Heart left ventricle (tissue), 16 donors: ENCODE measurements around the gene ZMIZ1. TPM values are rescaled to one million over a fixed set of nuclear protein-coding genes. Genes with fewer than 3 reads are reported as not detected.

Experiments used
- ATAC-seq, 4 donors: fragments of 200-7000 bp; cut with Tn5 transposase; one replicate each; pipeline ENCODE4 v1.9.1; 2020 to 2022; ENCODE audit warnings: moderate library complexity in 4 of 4, mild to moderate bottlenecking in 3 of 4, moderate number of reproducible peaks in 1 of 4
- DNase-seq, 5 donors: peaks; one replicate each; pipeline ENCODE4 v3.0.0-alpha.2; 2020
- H3K27ac ChIP-seq, 12 donors: fragments of 200-600 bp; sonication (generic) in 4 of 12; one replicate each; pipeline versions ENCODE4 v1.5.0 to v1.8.0; 2016 to 2022; ENCODE audit warnings: mild to moderate bottlenecking in 2 of 12
- H3K27me3 ChIP-seq, 9 donors: fragments of 200-600 bp; sonication (generic) in 2 of 9; one replicate each; pipeline versions ENCODE4 v1.5.1 to v1.8.0; 2016 to 2022; ENCODE audit warnings: mild to moderate bottlenecking in 3 of 9
- H3K36me3 ChIP-seq, 9 donors: fragments of 200-600 bp; sonication (generic) in 2 of 9; one replicate each; pipeline versions ENCODE4 v1.5.0 to v1.8.0; 2018 to 2022; ENCODE audit warnings: mild to moderate bottlenecking in 2 of 9
- H3K4me1 ChIP-seq, 12 donors: fragments of 200-600 bp; sonication (generic) in 4 of 12; one replicate each; pipeline versions ENCODE4 v1.5.0 to v1.8.0; 2016 to 2022; ENCODE audit warnings: mild to moderate bottlenecking in 3 of 12
- H3K4me3 ChIP-seq, 12 donors: fragments of 200-600 bp; sonication (generic) in 4 of 12; one replicate each; pipeline versions ENCODE4 v1.5.0 to v1.8.0; 2017 to 2022; ENCODE audit warnings: mild to moderate bottlenecking in 9 of 12, moderate library complexity in 4 of 12
- H3K9me3 ChIP-seq, 12 donors: fragments of 200-600 bp; sonication (generic) in 4 of 12; one replicate each; pipeline versions ENCODE4 v1.5.0 to v1.8.0; 2016 to 2022; ENCODE audit warnings: mild to moderate bottlenecking in 1 of 12
- POLR2A ChIP-seq, 2 donors: fragments of 450-650 bp; IDR thresholded peaks; one replicate each; pipeline ENCODE4 v1.6.1; 2017; ENCODE audit warnings: antibody characterized with exemption in 2 of 2, mild to moderate bottlenecking in 2 of 2, moderate library complexity in 2 of 2
- WGBS, 4 donors: extraction: QIAGEN DNeasy Blood & Tissue Kit in 2 of 4; methylation state at CpG; one replicate each; pipeline versions ENCODE4 v1.1.5 to v1.1.7; 2013 to 2018; 5-methylcytosine and 5-hydroxymethylcytosine counted together
- intact Hi-C, 10 donors: fragments of 100-400 bp; cut with DNase I; formaldehyde crosslinking; loops; one replicate each; pipeline versions ENCODE4 v1.11.1 to v1.14.2; 2022
- polyA plus RNA-seq, 2 donors: library from polyadenylated mRNA; stranded (reverse); fragments of 200-250 nt; gene quantifications; one replicate each; pipeline ENCODE4 v1.2.3, GENCODE V29; 2013
- total RNA-seq, 9 donors: library from RNA; depleted of rRNA in 2 of 9; stranded (reverse); fragments of >200 nt in 2 of 9; fragmentation: NEBNext Ultra II Directional in 3 of 9; extraction: Animal tissue kit (Norgen Biotek cat#: 25700) in 3 of 9; gene quantifications; one replicate each; pipeline versions ENCODE4 v1.1.0 to v1.2.4, GENCODE V29; 2016 to 2023
- TF ChIP-seq, protein P1 (sequence below), 12 donors: fragments of 200-600 bp; sonication (generic) in 4 of 12; IDR thresholded peaks; one replicate each; pipeline versions ENCODE4 v1.5.0 to v1.8.0; 2018 to 2022; ENCODE audit warnings: antibody characterized with exemption in 12 of 12, mild to moderate bottlenecking in 5 of 12
- donor health status: ischemic (EF 13 %, LVEDD 7.1; RV severe dilation, severe dysfunction).
- donor health status: healthy with polysubstance abuse.
- donor health status: DM: no; HTN: yes; CAD: no.
- donor health status: DM: no; HTN: no; CAD: no.
- donor health status: ischemic (EF 25% LVEDD 6.9; RV normal size, moderate dysfunction).
- donor health status: ischemic (EF 25% LVEDD 5.7; RV mildly dilated, moderate dysfunction).
- donor health status: healthy.
- donor health status: DM: yes; HTN: yes; CAD: no.
- donor health status: ischemic (EF 35%, LVEDD 5.7; RV mildly dilated, moderate dysfunction).
- donor health status: nonischemic (EF 11% LVEDD 7.7; RV severe dilation, severe dysfunction).
- donor health status: DM: yes; HTN: yes; CAD: no.
- donor health status: PGD.
- donor health status: ischemic (EF 29% LVEDD 5.4; RV normal size, mild dysfunction).
- donor health status: nonischemic (EF 23%, LVEDD 6.1; RV moderate dilation, normal function).

Gene ZMIZ1
- total and polyA plus RNA-seq, 11 donors = 19.7 to 75.4 (median 49.2) TPM

DNA sequence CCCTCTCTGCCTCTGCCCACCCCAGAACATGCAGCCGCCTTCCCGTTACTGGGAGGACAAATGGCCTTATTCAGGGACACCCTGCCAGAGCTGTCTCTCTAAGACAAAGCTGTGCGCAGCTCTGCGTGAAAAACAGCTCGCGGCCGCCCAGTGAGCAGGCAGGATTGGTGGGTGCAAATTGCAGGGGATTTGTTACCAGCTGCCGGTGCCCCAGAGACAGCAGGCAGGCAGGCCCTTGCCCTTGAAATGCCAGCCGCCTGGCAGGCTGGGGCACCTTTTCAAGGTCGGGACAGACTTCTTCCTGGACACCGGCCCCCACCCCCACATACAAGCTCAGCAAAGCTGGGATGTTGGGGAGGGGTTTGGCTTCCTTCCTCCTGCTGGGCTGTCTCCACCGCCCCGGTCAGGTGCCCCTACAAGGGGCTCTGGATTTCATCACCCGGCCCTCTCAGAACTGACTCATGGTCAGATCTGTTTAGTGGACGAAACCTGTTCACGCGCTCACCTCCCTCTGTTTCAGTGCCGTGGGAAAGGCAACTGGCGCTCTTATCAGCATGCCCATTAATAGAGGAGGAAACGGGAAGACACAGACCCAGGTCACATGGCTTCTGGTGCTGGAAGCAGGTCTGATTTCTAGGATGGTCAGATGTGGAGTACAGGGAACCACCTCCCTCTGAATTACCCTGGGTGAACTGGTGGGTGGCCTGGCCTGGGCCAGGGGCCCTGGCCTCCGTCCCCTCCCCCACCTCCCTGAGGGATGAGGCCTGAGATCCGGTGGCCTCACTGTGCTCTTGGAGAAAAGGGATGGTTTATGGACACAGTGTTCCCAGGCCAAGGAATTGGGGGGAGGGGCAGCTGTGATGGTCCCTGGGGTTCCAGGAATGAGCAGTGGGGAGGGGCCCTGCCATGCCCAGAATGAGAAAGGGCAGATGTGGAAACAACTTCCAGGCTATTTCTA is 154.6 kb downstream of the ZMIZ1 start:
- peaks cover 0 to 60% (median 16%) of the 10 kb centered on the region in 9 donors for H3K36me3 ChIP-seq
- H3K4me1 ChIP-seq = peaks cover 38 to 76% (median 62%) of the 10 kb centered on the region in 12 donors
- no peak overlapping the region for H3K4me3 ChIP-seq
- DNase-seq (peak; percentile 80 to 92 (median 84)), ATAC-seq (peak; percentile 69 to 75 (median 72))
- intact Hi-C loops = loop anchor here in 6 of 10 donors (2.0 to 10.0 kb wide), 7 partner anchors 17 to 124 kb away; partner anchors contain the start of gene PPIF (in 1 of the 6)
- WGBS, 4 donors = 22 to 29% (median 23%) methylated on average over 17 to 22 of the region's 22 CpGs
- H3K27ac ChIP-seq = peak overlapping the region; percentile 48 to 95 (median 90)
- no peaks in the 10 kb centered on the region for H3K9me3 ChIP-seq
- no peaks in the 10 kb centered on the region for H3K27me3 ChIP-seq
- TF ChIP-seq, protein P1, sequence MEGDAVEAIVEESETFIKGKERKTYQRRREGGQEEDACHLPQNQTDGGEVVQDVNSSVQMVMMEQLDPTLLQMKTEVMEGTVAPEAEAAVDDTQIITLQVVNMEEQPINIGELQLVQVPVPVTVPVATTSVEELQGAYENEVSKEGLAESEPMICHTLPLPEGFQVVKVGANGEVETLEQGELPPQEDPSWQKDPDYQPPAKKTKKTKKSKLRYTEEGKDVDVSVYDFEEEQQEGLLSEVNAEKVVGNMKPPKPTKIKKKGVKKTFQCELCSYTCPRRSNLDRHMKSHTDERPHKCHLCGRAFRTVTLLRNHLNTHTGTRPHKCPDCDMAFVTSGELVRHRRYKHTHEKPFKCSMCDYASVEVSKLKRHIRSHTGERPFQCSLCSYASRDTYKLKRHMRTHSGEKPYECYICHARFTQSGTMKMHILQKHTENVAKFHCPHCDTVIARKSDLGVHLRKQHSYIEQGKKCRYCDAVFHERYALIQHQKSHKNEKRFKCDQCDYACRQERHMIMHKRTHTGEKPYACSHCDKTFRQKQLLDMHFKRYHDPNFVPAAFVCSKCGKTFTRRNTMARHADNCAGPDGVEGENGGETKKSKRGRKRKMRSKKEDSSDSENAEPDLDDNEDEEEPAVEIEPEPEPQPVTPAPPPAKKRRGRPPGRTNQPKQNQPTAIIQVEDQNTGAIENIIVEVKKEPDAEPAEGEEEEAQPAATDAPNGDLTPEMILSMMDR (IDR thresholded peaks at IDR 0.05) = no peak
- TF ChIP-seq POLR2A (IDR thresholded peaks at IDR 0.05) = no peak

DNA sequence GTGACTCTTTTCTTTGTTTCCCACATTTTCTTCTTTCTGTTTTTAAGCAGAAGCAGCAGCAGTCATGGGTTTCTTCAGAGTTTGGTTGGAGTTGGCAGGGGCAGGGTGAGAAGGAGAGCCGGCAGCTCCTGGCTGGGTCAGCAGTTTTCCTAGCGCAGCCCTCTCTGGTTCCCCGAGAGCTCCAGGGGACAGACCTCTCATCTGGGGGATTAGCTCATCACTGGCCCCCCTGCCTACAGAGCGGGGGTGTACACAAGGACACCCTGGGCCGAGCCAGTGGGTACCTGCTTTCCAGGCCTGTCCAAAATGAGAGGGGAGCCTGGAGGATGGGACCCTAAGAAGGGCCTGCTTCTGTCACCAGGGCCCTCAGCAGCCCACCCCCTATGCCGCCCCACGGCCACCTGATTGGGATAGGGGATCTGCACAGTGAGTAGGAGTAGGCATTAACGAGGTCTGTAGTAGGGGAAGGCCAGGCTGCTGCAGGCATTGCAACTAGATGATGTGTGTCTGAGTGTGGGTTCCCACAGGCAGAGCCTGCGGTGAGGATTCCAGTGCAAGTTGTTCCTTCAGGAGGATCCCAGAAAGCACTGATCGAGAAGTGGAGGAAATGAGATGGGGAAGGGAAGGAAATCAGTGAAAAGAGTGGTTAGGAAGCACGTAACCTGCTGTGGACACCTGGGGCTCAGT is 155.6 kb downstream of the ZMIZ1 start:
- Histone ChIP-seq H3K27me3 (no peaks in the 10 kb centered on the region), H3K4me1 (peaks cover 37 to 76% (median 64%) of the 10 kb centered on the region in 12 donors), H3K27ac (peak overlapping the region; percentile 48 to 95 (median 90)), H3K9me3 (no peaks in the 10 kb centered on the region), H3K36me3 (peaks cover 0 to 59% (median 26%) of the 10 kb centered on the region in 9 donors), H3K4me3 (no peak overlapping the region)
- DNase-seq (no peak), ATAC-seq (no peak)
- 66 to 76% (median 70%) methylated on average over 10 to 11 of the region's 11 CpGs for WGBS, 4 donors
- intact Hi-C loops = loop anchor here in 5 of 10 donors (5.0 to 10.0 kb wide), 4 partner anchors 43 to 123 kb away; partner anchors contain the start of gene PPIF (in 1 of the 5)
- TF ChIP-seq POLR2A (IDR thresholded peaks at IDR 0.05) = no peak
- TF ChIP-seq, protein P1 (IDR thresholded peaks at IDR 0.05) = no peak

DNA sequence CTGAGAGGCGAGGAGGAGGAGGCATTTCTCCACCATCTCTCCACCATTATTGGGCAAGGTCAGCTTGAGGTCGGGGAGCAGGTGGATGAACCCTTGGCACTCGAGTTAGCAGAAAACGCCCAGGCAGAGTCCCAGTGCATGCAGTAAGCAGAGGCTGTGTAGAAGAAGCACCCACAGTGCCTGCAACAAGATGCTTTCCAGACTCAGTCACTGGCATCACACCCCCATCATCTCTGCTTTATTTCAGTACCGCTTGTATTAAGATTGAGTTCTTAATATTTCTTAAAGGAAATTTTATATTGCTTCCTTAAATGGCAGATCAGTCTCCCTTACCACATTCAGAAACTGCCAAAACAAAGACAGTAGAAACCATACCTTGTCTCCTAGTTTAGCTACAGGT is 156.2 kb downstream of the ZMIZ1 start:
- H3K27ac ChIP-seq = peak overlapping the region in 4 of 12 donors; percentile 90 to 94 (median 90)
- no peaks in the 10 kb centered on the region for H3K9me3 ChIP-seq
- peaks cover 0 to 61% (median 26%) of the 10 kb centered on the region in 9 donors for H3K36me3 ChIP-seq
- intact Hi-C loops = loop anchor here in 5 of 10 donors (5.0 to 10.0 kb wide), 4 partner anchors 42 to 122 kb away; partner anchors contain the start of gene PPIF (in 1 of the 5)
- DNase-seq (no peak), ATAC-seq (no peak)
- peaks cover 37 to 76% (median 64%) of the 10 kb centered on the region in 12 donors for H3K4me1 ChIP-seq
- H3K27me3 ChIP-seq = no peaks in the 10 kb centered on the region
- no peak overlapping the region for H3K4me3 ChIP-seq
- no peak for TF ChIP-seq POLR2A (IDR thresholded peaks at IDR 0.05)
- TF ChIP-seq, protein P1 (IDR thresholded peaks at IDR 0.05) = no peak
- 75 to 88% (median 83%) methylated on average over 5 of the region's 5 CpGs for WGBS, 4 donors
